Nephron progenitor cell (in vitro differentiated cells): ENCODE measurements around the gene SLC38A8.

Experiments
- DNase-seq: peaks from one replicate; pipeline ENCODE4 v3.0.0; 2021
- H3K27ac Mint-ChIP-seq: 2 replicates; pipeline ENCODE4 v1.8.0; 2021; ENCODE audit warnings: mild to moderate bottlenecking, moderate library complexity, mixed read lengths
- H3K27me3 Mint-ChIP-seq: 2 replicates; pipeline ENCODE4 v1.8.0; 2021; ENCODE audit warnings: mild to moderate bottlenecking, low read depth, mixed read lengths; ENCODE audit not compliant: poor library complexity
- H3K36me3 Mint-ChIP-seq: 2 replicates; pipeline ENCODE4 v1.8.0; 2021; ENCODE audit warnings: low read depth, mixed read lengths
- H3K4me1 Mint-ChIP-seq: 2 replicates; pipeline ENCODE4 v1.8.0; 2021; ENCODE audit warnings: mixed read lengths
- H3K4me3 Mint-ChIP-seq: 2 replicates; pipeline ENCODE4 v1.8.0; 2021; ENCODE audit warnings: mild to moderate bottlenecking, moderate library complexity, mixed read lengths
- H3K9me3 Mint-ChIP-seq: 2 replicates; pipeline ENCODE4 v1.8.0; 2021; ENCODE audit warnings: mild to moderate bottlenecking, moderate library complexity, mixed read lengths
- TF ChIP-seq, protein P1 (sequence below): fragments of 200-600 bp; sonication (generic); IDR thresholded peaks from 2 replicates; pipeline ENCODE4 v1.5.0; 2021; ENCODE audit warnings: antibody characterized with exemption

Gene SLC38A8

DNA sequence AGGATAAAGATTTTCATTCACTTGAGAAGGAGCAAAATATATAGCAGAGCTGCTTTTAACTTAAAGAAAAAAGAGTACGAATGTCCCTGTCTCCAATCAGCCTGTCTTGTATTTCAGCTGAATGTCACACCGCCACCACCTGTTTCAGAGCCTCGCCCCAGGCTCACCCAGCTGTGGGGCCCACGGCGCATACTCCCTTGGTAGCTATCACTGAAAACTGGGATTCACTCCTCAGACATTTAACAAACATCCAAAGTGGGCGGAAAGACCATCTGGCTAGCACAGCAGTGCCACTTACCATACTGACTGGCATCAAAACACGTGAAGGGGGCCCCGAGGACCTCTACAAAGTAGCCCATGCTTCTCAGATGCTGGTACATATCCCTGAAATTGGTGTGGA, 25.4 kb upstream of the SLC38A8 start:
- Mint-ChIP-seq H3K27me3 (no peaks in the 10 kb centered on the region), H3K4me1 (no peaks in the 10 kb centered on the region), H3K36me3 (peaks cover 44% of the 10 kb centered on the region), H3K27ac (no peak overlapping the region), H3K9me3 (no peaks in the 10 kb centered on the region), H3K4me3 (no peak overlapping the region)
- TF ChIP-seq, protein P1, sequence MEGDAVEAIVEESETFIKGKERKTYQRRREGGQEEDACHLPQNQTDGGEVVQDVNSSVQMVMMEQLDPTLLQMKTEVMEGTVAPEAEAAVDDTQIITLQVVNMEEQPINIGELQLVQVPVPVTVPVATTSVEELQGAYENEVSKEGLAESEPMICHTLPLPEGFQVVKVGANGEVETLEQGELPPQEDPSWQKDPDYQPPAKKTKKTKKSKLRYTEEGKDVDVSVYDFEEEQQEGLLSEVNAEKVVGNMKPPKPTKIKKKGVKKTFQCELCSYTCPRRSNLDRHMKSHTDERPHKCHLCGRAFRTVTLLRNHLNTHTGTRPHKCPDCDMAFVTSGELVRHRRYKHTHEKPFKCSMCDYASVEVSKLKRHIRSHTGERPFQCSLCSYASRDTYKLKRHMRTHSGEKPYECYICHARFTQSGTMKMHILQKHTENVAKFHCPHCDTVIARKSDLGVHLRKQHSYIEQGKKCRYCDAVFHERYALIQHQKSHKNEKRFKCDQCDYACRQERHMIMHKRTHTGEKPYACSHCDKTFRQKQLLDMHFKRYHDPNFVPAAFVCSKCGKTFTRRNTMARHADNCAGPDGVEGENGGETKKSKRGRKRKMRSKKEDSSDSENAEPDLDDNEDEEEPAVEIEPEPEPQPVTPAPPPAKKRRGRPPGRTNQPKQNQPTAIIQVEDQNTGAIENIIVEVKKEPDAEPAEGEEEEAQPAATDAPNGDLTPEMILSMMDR, result no peak
- DNase-seq, result no peak

GRCh38 chr16:84067640-84068039, 25.0 kb upstream of the SLC38A8 start:
- no peak for DNase-seq
- Mint-ChIP-seq H3K9me3 (no peaks in the 10 kb centered on the region), H3K27ac (peak overlapping the region; percentile 39), H3K27me3 (no peaks in the 10 kb centered on the region), H3K4me1 (peaks cover 3% of the 10 kb centered on the region), H3K4me3 (no peak overlapping the region), H3K36me3 (peaks cover 48% of the 10 kb centered on the region)
- TF ChIP-seq, protein P1, result no peak

GRCh38 chr16:84065536-84066132, 23.0 kb upstream of the SLC38A8 start:
- Mint-ChIP-seq H3K36me3 (peaks cover 46% of the 10 kb centered on the region), H3K27me3 (no peaks in the 10 kb centered on the region), H3K9me3 (no peaks in the 10 kb centered on the region), H3K4me1 (peaks cover 6% of the 10 kb centered on the region), H3K4me3 (no peak overlapping the region), H3K27ac (no peak overlapping the region)
- DNase-seq, result peak; percentile 68
- TF ChIP-seq, protein P1, result peak; percentile 77

- Mint-ChIP-seq H3K27ac (no peak overlapping the region), H3K9me3 (no peaks in the 10 kb centered on the region), H3K36me3 (peaks cover 48% of the 10 kb centered on the region), H3K27me3 (no peaks in the 10 kb centered on the region), H3K4me1 (peaks cover 6% of the 10 kb centered on the region), H3K4me3 (no peak overlapping the region)
- TF ChIP-seq, protein P1, result no peak
- no peak for DNase-seq
Observed at GRCh38 chr16:84063980-84064379, 21.4 kb upstream of the SLC38A8 start.

DNA sequence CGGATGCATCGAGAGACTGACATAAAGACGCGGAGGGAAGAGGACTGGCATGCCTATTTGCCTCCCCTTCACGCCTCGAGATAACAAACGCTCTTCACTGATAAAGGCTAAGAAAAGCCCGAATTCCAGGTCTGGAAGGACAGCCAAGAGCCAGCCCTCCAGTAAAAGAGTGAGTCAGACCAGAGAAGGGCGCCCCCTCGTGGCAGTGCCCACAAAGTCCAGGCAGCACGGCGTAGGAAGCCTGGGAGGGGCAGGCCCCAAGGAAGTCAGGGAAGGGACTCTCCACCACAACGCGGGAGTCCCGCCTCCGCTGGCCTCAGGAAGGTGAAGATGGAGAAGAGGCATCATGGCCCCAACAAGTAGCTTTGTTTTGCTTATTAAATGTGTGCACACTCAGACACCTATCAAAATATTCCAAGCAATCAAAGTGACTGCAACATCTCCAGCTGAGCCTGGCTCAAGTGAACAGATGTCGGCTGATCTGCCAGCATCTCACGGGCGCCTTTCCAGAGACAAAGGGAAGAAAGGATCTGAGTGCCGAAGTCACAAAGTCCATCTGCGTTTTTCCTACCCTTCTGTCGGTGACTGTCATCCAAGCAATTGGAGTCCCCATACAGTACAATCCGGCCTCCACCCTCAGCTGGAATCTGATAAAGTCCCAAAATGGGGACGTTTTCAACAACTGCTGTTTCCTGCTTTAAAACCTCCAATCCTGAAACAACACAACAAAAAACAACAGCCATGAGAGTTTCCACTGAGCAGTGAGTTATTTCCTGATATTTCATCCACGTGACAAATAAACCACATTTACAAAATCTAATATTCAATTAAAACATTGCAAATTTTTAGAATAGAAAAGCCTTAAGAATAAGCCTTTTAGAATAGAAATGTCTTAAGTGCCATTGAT, 20.4 kb upstream of the SLC38A8 start:
- H3K27ac Mint-ChIP-seq, result no peak overlapping the region
- H3K9me3 Mint-ChIP-seq, result no peaks in the 10 kb centered on the region
- TF ChIP-seq, protein P1, result peak; percentile 96
- H3K36me3 Mint-ChIP-seq, result peaks cover 47% of the 10 kb centered on the region
- no peak overlapping the region for H3K4me3 Mint-ChIP-seq
- peaks cover 6% of the 10 kb centered on the region for H3K4me1 Mint-ChIP-seq
- H3K27me3 Mint-ChIP-seq, result no peaks in the 10 kb centered on the region
- DNase-seq, result peak; percentile 90
